HEK293 (cell line): Measurements from ENCODE around the gene ZWILCH.

Experiments
- MYNN ChIP-seq: fragments of 450-650 bp; formaldehyde crosslinking; IDR thresholded peaks from 2 replicates; pipeline ENCODE4 v1.5.1; 2016; ENCODE audit warnings: missing biosample characterization, missing genetic modification characterization, borderline replicate concordance
- ZNF10 ChIP-seq: fragments of 450-650 bp; formaldehyde crosslinking; IDR thresholded peaks from 2 replicates; pipeline ENCODE4 v1.5.1; 2017; ENCODE audit warnings: missing biosample characterization, missing genetic modification characterization
- ZNF140 ChIP-seq: fragments of 450-650 bp; formaldehyde crosslinking; IDR thresholded peaks from 2 replicates; pipeline ENCODE4 v1.5.1; 2016; ENCODE audit warnings: missing biosample characterization, missing genetic modification characterization
- ZNF529 ChIP-seq: fragments of 450-650 bp; formaldehyde crosslinking; IDR thresholded peaks from 2 replicates; pipeline ENCODE4 v1.5.1; 2017; ENCODE audit warnings: missing genetic modification characterization, missing biosample characterization; ENCODE audit not compliant: insufficient replicate concordance
- ZNF747 ChIP-seq: fragments of 450-650 bp; formaldehyde crosslinking; IDR thresholded peaks from 2 replicates; pipeline ENCODE4 v1.5.1; 2016; ENCODE audit warnings: missing biosample characterization, missing genetic modification characterization
- ZSCAN30 ChIP-seq: fragments of 450-650 bp; IDR thresholded peaks from 2 replicates; pipeline ENCODE4 v1.5.1; 2018; ENCODE audit warnings: missing biosample characterization, mild to moderate bottlenecking, missing genetic modification characterization, moderate library complexity
- TF ChIP-seq, protein P1 (sequence below): fragments of 450-650 bp; formaldehyde crosslinking; IDR thresholded peaks from 2 replicates; pipeline ENCODE4 v1.5.1; 2016; ENCODE audit warnings: missing biosample characterization, missing genetic modification characterization
- TF ChIP-seq, protein P2 (sequence below): fragments of 450-650 bp; formaldehyde crosslinking; IDR thresholded peaks from 2 replicates; pipeline ENCODE4 v1.5.1; 2016; ENCODE audit warnings: missing biosample characterization, missing genetic modification characterization

DNA sequence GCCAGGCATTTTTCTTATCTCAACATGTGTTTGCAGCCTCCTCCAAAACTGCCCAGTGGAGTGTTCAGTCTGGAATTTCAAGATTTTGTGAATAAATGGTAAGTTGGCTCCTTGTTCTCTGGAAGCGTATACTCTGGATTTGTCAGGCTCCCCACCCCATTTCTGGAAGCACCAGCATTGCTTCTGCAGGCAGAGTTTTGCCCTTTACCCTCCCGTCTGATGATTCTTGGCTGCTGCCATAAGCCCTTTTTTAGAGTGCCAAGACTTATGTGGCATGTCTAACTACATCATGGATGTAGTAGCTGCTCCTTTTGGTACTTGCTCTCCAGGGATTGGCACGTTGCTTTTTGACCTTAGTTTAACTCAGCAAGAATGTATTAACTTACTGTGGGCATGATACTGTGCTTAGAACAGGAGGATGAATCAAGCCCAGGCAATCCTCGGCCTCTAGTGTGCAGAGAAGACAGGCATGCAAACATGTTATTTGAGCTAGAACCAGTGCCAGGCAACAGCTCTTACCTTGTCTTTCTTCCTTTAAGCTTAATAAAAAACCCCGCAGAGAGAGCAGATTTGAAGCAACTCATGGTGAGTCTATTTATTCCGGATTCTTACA lies 15.8 kb upstream of the ZWILCH start:
- TF ChIP-seq ZNF747 (no peak), ZNF10 (tag by site-specific recombination) (no peak), ZNF529 (tag by site-specific recombination) (no peak), ZNF140 (tag by site-specific recombination) (no peak), MYNN (no peak), ZSCAN30 (tag by site-specific recombination) (no peak)
- TF ChIP-seq, protein P1, sequence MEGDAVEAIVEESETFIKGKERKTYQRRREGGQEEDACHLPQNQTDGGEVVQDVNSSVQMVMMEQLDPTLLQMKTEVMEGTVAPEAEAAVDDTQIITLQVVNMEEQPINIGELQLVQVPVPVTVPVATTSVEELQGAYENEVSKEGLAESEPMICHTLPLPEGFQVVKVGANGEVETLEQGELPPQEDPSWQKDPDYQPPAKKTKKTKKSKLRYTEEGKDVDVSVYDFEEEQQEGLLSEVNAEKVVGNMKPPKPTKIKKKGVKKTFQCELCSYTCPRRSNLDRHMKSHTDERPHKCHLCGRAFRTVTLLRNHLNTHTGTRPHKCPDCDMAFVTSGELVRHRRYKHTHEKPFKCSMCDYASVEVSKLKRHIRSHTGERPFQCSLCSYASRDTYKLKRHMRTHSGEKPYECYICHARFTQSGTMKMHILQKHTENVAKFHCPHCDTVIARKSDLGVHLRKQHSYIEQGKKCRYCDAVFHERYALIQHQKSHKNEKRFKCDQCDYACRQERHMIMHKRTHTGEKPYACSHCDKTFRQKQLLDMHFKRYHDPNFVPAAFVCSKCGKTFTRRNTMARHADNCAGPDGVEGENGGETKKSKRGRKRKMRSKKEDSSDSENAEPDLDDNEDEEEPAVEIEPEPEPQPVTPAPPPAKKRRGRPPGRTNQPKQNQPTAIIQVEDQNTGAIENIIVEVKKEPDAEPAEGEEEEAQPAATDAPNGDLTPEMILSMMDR (tag by site-specific recombination), result no peak
- TF ChIP-seq, protein P2, sequence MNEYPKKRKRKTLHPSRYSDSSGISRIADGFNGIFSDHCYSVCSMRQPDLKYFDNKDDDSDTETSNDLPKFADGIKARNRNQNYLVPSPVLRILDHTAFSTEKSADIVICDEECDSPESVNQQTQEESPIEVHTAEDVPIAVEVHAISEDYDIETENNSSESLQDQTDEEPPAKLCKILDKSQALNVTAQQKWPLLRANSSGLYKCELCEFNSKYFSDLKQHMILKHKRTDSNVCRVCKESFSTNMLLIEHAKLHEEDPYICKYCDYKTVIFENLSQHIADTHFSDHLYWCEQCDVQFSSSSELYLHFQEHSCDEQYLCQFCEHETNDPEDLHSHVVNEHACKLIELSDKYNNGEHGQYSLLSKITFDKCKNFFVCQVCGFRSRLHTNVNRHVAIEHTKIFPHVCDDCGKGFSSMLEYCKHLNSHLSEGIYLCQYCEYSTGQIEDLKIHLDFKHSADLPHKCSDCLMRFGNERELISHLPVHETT (tag by site-specific recombination), result no peak
